Gastrocnemius medialis (tissue), 4 donors: ENCODE results near the gene RRP12. TPM values are rescaled to one million over a fixed set of nuclear protein-coding genes. Genes with fewer than 3 reads are reported as not detected.

Experiments
- ATAC-seq, 2 donors: fragments of 150-250 bp; one replicate each; pipeline ENCODE4 v1.9.1; 2016
- DNase-seq, 2 donors: peaks; one replicate each; pipeline ENCODE4 v3.0.0-alpha.2; 2019
- H3K27ac ChIP-seq, 4 donors: fragments of 200-600 bp; sonication (generic); 1 replicate in 1 of 4; 2 replicates in 3 of 4; pipeline ENCODE4 v1.5.1; 2016 to 2018; ENCODE audit warnings: mild to moderate bottlenecking in 2 of 4, moderate library complexity in 1 of 4
- H3K27me3 ChIP-seq, 3 donors: fragments of 200-600 bp; sonication (generic) in 2 of 3; 1 replicate in 1 of 3; 2 replicates in 2 of 3; pipeline versions ENCODE4 v1.5.1 to v1.6.0; 2016 to 2019; ENCODE audit warnings: mild to moderate bottlenecking in 1 of 3, moderate library complexity in 1 of 3
- H3K36me3 ChIP-seq, 2 donors: fragments of 200-600 bp; sonication (generic) in 1 of 2; one replicate each; pipeline ENCODE4 v1.5.1; 2017 to 2018
- H3K4me1 ChIP-seq, 2 donors: fragments of 200-600 bp; sonication (generic) in 1 of 2; one replicate each; pipeline ENCODE4 v1.5.1; 2016 to 2017; ENCODE audit warnings: mild to moderate bottlenecking in 2 of 2
- H3K4me3 ChIP-seq, 4 donors: fragments of 200-600 bp; sonication (generic) in 3 of 4; 1 replicate in 1 of 4; 2 replicates in 3 of 4; pipeline ENCODE4 v1.5.1; 2016 to 2019; ENCODE audit warnings: mild to moderate bottlenecking in 2 of 4
- H3K9me3 ChIP-seq, 3 donors: fragments of 200-600 bp; sonication (generic) in 2 of 3; 1 replicate in 1 of 3; 2 replicates in 2 of 3; pipeline ENCODE4 v1.5.1; 2016 to 2019
- POLR2A ChIP-seq, 2 donors: fragments of 450-650 bp; IDR thresholded peaks; one replicate each; pipeline ENCODE4 v1.6.1; 2017; ENCODE audit warnings: antibody characterized with exemption in 2 of 2, mild to moderate bottlenecking in 2 of 2, moderate library complexity in 2 of 2
- in situ Hi-C, 4 donors: fragments of 200-750 bp; cut with MboI; loops; one replicate each; pipeline versions ENCODE4 v1.15.0 to v1.8.0; 2017; ENCODE audit warnings: low sequenced_read_pairs in 4 of 4
- intact Hi-C: fragments of 100-400 bp; cut with DNase I; formaldehyde crosslinking; loops from one replicate; pipeline ENCODE4 v1.15.1; 2023; ENCODE audit warnings: low total_unique reads
- total RNA-seq, 4 donors: library from RNA; depleted of rRNA; stranded (reverse); fragments of >200 nt; gene quantifications; one replicate each; pipeline versions ENCODE4 v1.1.0 to v1.2.3, GENCODE V29; 2016
- TF ChIP-seq, protein P1 (sequence below), 5 experiments: fragments of 450-650 bp in 3 of 5; fragments of 200-600 bp in 2 of 5; sonication (generic) in 2 of 5; IDR thresholded peaks in 4 of 5; conservative IDR thresholded peaks in 1 of 5; 1 replicate in 4 of 5; 2 replicates in 1 of 5; pipeline ENCODE4 v1.5.1; 2016 to 2019; ENCODE audit warnings: antibody characterized with exemption in 5 of 5, mild to moderate bottlenecking in 3 of 5, moderate library complexity in 3 of 5

The RRP12 gene
- total RNA-seq, 4 donors from 2014 or later, result 41.9 to 61.4 (median 49.9) TPM

DNA sequence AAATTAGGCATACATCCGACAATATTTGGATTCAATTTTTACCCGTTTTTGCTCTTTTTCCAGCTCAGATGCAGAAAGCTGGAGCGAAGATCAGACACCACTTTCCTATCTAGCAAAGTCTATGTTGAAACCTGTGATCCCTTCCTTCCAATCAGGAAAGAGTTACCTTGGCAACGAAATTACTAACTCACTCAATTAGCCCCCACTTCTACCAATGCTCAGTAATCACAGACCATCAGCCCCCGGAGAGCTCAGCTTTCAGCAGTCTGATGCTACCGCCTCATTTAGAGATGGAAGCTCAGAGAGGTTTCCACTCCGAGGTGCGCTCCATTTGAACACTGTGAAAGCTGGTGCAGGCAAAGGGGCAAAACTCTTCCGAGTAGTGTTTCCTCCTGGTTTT is 75.4 kb downstream of the RRP12 start:
- in situ Hi-C loops (loop anchor here in 1 of 4 donors (5.0 kb wide), 1 partner anchor 43 kb away; no protein-coding TSS in a partner anchor), intact Hi-C loops (no loop called here)
- no peaks in the 10 kb centered on the region for H3K9me3 ChIP-seq
- no peak overlapping the region for H3K4me3 ChIP-seq
- TF ChIP-seq, protein P1, sequence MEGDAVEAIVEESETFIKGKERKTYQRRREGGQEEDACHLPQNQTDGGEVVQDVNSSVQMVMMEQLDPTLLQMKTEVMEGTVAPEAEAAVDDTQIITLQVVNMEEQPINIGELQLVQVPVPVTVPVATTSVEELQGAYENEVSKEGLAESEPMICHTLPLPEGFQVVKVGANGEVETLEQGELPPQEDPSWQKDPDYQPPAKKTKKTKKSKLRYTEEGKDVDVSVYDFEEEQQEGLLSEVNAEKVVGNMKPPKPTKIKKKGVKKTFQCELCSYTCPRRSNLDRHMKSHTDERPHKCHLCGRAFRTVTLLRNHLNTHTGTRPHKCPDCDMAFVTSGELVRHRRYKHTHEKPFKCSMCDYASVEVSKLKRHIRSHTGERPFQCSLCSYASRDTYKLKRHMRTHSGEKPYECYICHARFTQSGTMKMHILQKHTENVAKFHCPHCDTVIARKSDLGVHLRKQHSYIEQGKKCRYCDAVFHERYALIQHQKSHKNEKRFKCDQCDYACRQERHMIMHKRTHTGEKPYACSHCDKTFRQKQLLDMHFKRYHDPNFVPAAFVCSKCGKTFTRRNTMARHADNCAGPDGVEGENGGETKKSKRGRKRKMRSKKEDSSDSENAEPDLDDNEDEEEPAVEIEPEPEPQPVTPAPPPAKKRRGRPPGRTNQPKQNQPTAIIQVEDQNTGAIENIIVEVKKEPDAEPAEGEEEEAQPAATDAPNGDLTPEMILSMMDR (IDR thresholded peaks at IDR 0.05 in 4 of 5, conservative IDR thresholded peaks at IDR 0.05 in 1 of 5), result no peak
- no peak for TF ChIP-seq POLR2A (IDR thresholded peaks at IDR 0.05)
- H3K36me3 ChIP-seq, result no peaks in the 10 kb centered on the region
- no peak for DNase-seq
- H3K4me1 ChIP-seq, result peaks cover 14% of the 10 kb centered on the region in 2 donors
- ATAC-seq, result no peak
- H3K27ac ChIP-seq, result no peak overlapping the region
- no peaks in the 10 kb centered on the region for H3K27me3 ChIP-seq

DNA sequence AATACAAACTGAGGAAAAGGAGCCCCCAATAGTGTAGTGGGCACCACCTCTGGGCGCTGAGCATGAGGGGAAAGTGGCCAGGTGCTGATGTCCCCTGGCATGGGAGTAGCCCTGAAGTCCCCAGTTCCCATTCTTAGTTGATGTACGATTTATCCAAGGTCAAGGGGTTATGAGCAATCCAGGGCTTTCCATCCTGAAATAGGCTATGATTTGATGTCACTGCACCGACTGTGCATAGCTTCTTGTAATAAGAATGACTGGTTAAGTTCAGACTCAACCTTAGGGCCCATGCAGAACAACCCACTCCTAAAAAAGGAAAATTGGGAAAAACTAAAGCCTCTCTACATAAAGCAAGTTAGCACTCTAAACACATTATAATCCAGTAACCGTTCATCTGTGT is 77.6 kb downstream of the RRP12 start:
- in situ Hi-C loops, result no loop called here
- ATAC-seq (no peak), DNase-seq (no peak)
- TF ChIP-seq POLR2A (IDR thresholded peaks at IDR 0.05), result no peak
- TF ChIP-seq, protein P1 (IDR thresholded peaks at IDR 0.05 in 4 of 5, conservative IDR thresholded peaks at IDR 0.05 in 1 of 5), result no peak
- no peaks in the 10 kb centered on the region for H3K36me3 ChIP-seq
- H3K9me3 ChIP-seq, result no peaks in the 10 kb centered on the region
- no peak overlapping the region for H3K4me3 ChIP-seq
- H3K27me3 ChIP-seq, result no peaks in the 10 kb centered on the region
- intact Hi-C loops, result no loop called here
- H3K27ac ChIP-seq, result no peak overlapping the region
- peaks cover 18 to 19% of the 10 kb centered on the region in 2 donors for H3K4me1 ChIP-seq

DNA sequence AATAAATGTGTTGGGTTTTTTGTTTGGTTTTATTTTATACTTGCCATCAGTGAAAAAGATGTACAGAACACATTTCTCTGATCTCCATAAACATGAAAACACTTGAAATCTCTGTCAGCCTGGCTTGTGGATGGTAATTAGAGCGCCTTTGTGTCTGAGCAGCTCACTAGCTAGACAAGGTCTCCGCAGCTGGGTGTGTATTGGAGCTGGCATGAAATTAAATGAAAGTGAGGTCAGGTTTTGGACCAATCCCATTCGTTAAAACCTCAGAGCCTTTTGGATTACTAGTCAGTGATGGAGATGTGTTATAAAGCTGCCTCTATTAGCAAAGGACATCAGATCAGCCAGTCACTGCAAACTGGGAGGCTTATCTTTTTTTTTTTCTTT is 79.3 kb downstream of the RRP12 start:
- Histone ChIP-seq H3K9me3 (no peaks in the 10 kb centered on the region), H3K27me3 (no peaks in the 10 kb centered on the region), H3K36me3 (no peaks in the 10 kb centered on the region), H3K4me1 (peaks cover 18 to 19% of the 10 kb centered on the region in 2 donors), H3K27ac (no peak overlapping the region), H3K4me3 (peak overlapping the region in 2 of 4 donors; percentile 74 to 76)
- intact Hi-C loops, result no loop called here
- DNase-seq (no peak), ATAC-seq (no peak)
- no peak for TF ChIP-seq POLR2A (IDR thresholded peaks at IDR 0.05)
- TF ChIP-seq, protein P1 (IDR thresholded peaks at IDR 0.05 in 4 of 5, conservative IDR thresholded peaks at IDR 0.05 in 1 of 5), result no peak
- in situ Hi-C loops, result no loop called here

DNA sequence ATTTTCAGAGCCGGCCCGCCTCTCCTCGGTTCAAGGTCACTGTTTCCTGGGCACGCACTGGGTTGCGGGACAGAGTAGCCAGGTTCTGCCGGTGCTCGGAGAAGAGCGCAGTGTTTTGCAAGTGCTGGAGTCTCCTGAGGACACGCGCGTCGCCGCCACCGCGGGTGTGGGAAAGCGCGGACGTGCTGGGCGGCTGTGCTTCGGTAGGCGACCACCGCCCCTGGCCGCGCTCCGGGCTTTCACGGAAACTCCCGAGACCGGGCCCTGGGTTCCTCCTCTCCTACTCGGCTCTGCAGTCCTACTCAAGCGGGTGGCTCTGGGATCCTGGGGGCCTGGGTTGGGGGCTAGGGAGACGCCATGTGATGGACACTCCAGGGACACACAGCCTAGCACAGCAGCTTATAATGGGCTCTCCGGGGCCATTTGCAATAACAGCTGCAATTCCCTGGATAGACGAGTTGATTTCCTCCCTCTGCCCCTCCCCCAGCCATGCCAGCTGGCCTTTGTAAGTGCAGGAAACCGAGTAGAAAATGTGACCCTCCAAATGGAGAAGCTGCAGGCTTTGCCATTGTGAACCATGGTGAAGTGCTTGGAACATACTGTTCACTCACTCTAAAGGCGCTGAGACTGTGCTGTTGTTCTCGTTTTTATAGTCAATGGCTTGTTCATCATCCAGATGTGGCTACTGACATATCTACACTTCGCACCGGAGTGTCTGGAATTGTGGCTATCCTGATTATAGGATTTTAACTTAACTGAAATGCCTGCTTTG is 79.9 kb downstream of the RRP12 start:
- H3K9me3 ChIP-seq, result no peaks in the 10 kb centered on the region
- TF ChIP-seq, protein P1 (IDR thresholded peaks at IDR 0.05 in 4 of 5, conservative IDR thresholded peaks at IDR 0.05 in 1 of 5), result no peak
- no peak for TF ChIP-seq POLR2A (IDR thresholded peaks at IDR 0.05)
- no peaks in the 10 kb centered on the region for H3K27me3 ChIP-seq
- peaks cover 18 to 19% of the 10 kb centered on the region in 2 donors for H3K4me1 ChIP-seq
- in situ Hi-C loops (no loop called here), intact Hi-C loops (no loop called here)
- peak overlapping the region; percentile 74 to 88 (median 78) for H3K4me3 ChIP-seq
- DNase-seq (peak; percentile 17 to 34), ATAC-seq (no peak)
- peak overlapping the region; percentile 61 to 97 (median 96) for H3K27ac ChIP-seq
- H3K36me3 ChIP-seq, result no peaks in the 10 kb centered on the region
